ENCODE results near the gene BLOC1S5. TPM values are rescaled to one million over a fixed set of nuclear protein-coding genes. Genes with fewer than 3 reads are reported as not detected.

Gene BLOC1S5
- total RNA-seq, 1 donor from 2014 or later, result 14.8 TPM

Other genes with a start within 250 kb of the BLOC1S5 start
- 29.3 TPM for gene TXNDC5, start 153.6 kb downstream of the BLOC1S5 start, total RNA-seq
- 19.9 TPM for gene EEF1E1, start 38.2 kb upstream of the BLOC1S5 start, total RNA-seq